Esophagus (tissue), 2 donors: Measurements from ENCODE around the gene CD300LG. TPM values are rescaled to one million over a fixed set of nuclear protein-coding genes. Genes with fewer than 3 reads are reported as not detected.
"Not testable (repeated sequence)": the region's sequence is repeated elsewhere in the genome, so short reads cannot be mapped to it uniquely, and the experiment has no call there.

Experiments
- H3K27ac ChIP-seq, 2 donors: one replicate each; pipeline ENCODE4 v1.5.1; 2013; ENCODE audit warnings: low read depth in 2 of 2, mild to moderate bottlenecking in 2 of 2, inconsistent platforms in 1 of 2, low read length in 1 of 2, moderate library complexity in 1 of 2
- H3K27me3 ChIP-seq, 2 donors: one replicate each; pipeline ENCODE4 v1.6.1; 2013; ENCODE audit warnings: low read length in 2 of 2, control low read depth in 1 of 2, mild to moderate bottlenecking in 1 of 2; ENCODE audit not compliant: insufficient read depth in 2 of 2, control insufficient read depth in 1 of 2
- H3K36me3 ChIP-seq, 2 donors: one replicate each; pipeline ENCODE4 v1.6.1; 2013; ENCODE audit warnings: low read length in 1 of 2; ENCODE audit not compliant: control insufficient read depth in 2 of 2, insufficient read depth in 2 of 2
- H3K4me1 ChIP-seq, 2 donors: one replicate each; pipeline ENCODE4 v1.6.1; 2013; ENCODE audit warnings: low read length in 1 of 2; ENCODE audit not compliant: control insufficient read depth in 2 of 2, insufficient read depth in 2 of 2
- H3K4me3 ChIP-seq, 2 donors: one replicate each; pipeline ENCODE4 v1.5.1; 2013; ENCODE audit warnings: low read length in 2 of 2, mild to moderate bottlenecking in 2 of 2, low read depth in 1 of 2, moderate library complexity in 1 of 2
- H3K9me3 ChIP-seq, 2 donors: one replicate each; pipeline ENCODE4 v1.6.1; 2013; ENCODE audit warnings: mild to moderate bottlenecking in 2 of 2, low read depth in 1 of 2, low read length in 1 of 2, moderate library complexity in 1 of 2; ENCODE audit not compliant: control insufficient read depth in 2 of 2, insufficient read depth in 1 of 2
- WGBS, 2 donors: extraction: QIAGEN DNeasy Blood & Tissue Kit; methylation state at CpG; one replicate each; pipeline ENCODE4 v1.1.7; 2013; 5-methylcytosine and 5-hydroxymethylcytosine counted together
- polyA plus RNA-seq, 2 donors: library from polyadenylated mRNA; stranded (reverse); fragments of 200-250 nt; gene quantifications; one replicate each; pipeline ENCODE4 v1.2.3, GENCODE V29; 2013
- donor health status: healthy with polysubstance abuse.
- donor health status: Bipolar disorder and iron deficiency.

Gene CD300LG
- polyA plus RNA-seq, 2 donors, result 0.47 to 0.48 TPM

- Histone ChIP-seq H3K4me3 (peak within 1 kb of the TSS; percentile 56 to 61), H3K27me3 (no peaks in the 10 kb centered on the region), H3K9me3 (no peaks in the 10 kb centered on the region), H3K27ac (peak within 1 kb of the TSS; percentile 18 to 27), H3K4me1 (peaks cover 0 to 5% of the 10 kb centered on the region in 2 donors), H3K36me3 (peaks cover 3 to 9% of the 10 kb centered on the region in 2 donors)
- WGBS, 2 donors, result 2% methylated on average over 38 to 86 of the region's 87 CpGs
These were observed 13.8 kb upstream of the CD300LG start, which contains the start of gene MPP3 for GRCh38 chr17:43832976-43833829. TSS of gene MPP3 (minus strand) at chr17:43833146. CDS start at chr17:43831906, 1,240 bp downstream.

- Histone ChIP-seq H3K27me3 (no peaks in the 10 kb centered on the region), H3K36me3 (peaks cover 3 to 7% of the 10 kb centered on the region in 2 donors), H3K4me1 (peaks cover 0 to 5% of the 10 kb centered on the region in 2 donors), H3K4me3 (no peak overlapping the region), H3K27ac (no peak overlapping the region), H3K9me3 (no peaks in the 10 kb centered on the region)
- WGBS, 2 donors, result 57 to 73% methylated on average over 2 of the region's 2 CpGs
These were observed 12.9 kb upstream of the CD300LG start for GRCh38 chr17:43834106-43834505.

- peak overlapping the region; percentile 1 to 22 for H3K27ac ChIP-seq
- 26 to 36% methylated on average over 7 of the region's 7 CpGs for WGBS, 2 donors
These were observed 7.3 kb upstream of the CD300LG start for GRCh38 chr17:43839670-43840108.

GRCh38 chr17:43840814-43841213 lies 6.2 kb upstream of the CD300LG start:
- H3K9me3 ChIP-seq, result no peaks in the 10 kb centered on the region
- H3K4me3 ChIP-seq, result no peak overlapping the region
- 51 to 61% methylated on average over 4 of the region's 4 CpGs for WGBS, 2 donors
- H3K27ac ChIP-seq, result no peak overlapping the region
- peaks cover 2 to 4% of the 10 kb centered on the region in 2 donors for H3K4me1 ChIP-seq
- H3K36me3 ChIP-seq, result no peaks in the 10 kb centered on the region
- H3K27me3 ChIP-seq, result no peaks in the 10 kb centered on the region

More at GRCh38 chr17:43839670-43840108, 7.3 kb upstream of the CD300LG start:
- H3K36me3 ChIP-seq, result no peaks in the 10 kb centered on the region
- peaks cover 2 to 4% of the 10 kb centered on the region in 2 donors for H3K4me1 ChIP-seq
- no peaks in the 10 kb centered on the region for H3K9me3 ChIP-seq
- no peaks in the 10 kb centered on the region for H3K27me3 ChIP-seq
- no peak overlapping the region for H3K4me3 ChIP-seq

DNA sequence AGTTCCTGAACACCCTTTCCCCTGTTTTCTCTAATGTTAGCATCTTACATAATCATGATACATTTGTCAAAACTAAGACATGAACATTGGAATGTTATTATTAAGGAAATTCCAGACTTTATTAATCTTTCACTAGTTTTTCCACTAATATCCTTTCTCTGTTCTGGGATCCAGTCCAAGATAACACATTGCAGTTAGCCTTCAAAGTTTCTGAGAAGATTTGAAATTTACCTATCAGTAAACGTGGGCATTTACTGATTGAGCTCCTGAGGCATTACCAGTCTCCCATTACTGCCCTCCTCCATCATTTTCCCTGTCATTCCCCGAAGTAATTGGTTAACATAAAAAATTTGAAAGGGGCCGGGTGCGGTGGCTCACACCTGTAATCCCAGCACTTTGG lies 5.7 kb upstream of the CD300LG start:
- Histone ChIP-seq H3K4me1 (peaks cover 2 to 4% of the 10 kb centered on the region in 2 donors), H3K4me3 (no peak overlapping the region), H3K9me3 (no peaks in the 10 kb centered on the region), H3K27me3 (no peaks in the 10 kb centered on the region), H3K36me3 (no peaks in the 10 kb centered on the region), H3K27ac (no peak overlapping the region)
- 49 to 64% methylated on average over 4 of the region's 4 CpGs for WGBS, 2 donors

DNA sequence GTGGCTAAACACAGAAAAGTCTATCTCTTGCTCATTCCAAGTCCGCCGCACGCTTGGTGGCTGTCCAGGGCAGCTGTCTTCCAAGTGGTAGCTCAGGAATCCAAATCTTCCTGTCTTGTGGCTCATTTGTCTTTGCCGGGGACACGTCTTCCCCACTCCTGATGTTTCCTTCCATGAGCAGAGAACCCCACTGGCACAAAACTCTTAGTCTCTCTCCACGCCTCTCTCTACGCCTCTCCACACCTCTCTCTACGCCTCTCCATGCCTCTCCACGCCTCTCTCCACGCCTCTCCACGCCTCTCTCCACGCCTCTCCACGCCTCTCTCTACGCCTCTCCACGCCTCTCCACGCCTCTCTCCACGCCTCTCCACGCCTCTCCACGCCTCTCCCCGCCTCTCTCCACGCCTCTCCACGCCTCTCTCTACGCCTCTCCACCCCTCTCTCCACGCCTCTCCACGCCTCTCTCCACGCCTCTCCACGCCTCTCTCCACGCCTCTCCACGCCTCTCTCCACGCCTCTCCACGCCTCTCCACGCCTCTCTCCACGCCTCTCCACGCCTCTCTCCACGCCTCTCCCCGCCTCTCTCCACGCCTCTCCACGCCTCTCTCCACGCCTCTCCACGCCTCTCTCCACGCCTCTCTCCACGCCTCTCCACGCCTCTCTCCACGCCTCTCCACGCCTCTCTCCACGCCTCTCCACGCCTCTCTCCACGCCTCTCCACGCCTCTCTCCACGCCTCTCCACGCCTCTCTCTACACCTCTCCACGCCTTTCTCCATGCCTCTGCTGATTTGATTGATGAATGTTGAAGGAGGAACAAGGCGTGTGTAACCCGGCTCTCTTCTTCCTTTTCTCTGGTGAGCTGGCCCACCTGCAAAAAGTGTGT lies 4.6 kb upstream of the CD300LG start:
- WGBS, 2 donors, result 77 to 82% methylated on average over 42 to 54 of the region's 54 CpGs
- not testable (repeated sequence) for H3K4me1 ChIP-seq, H3K9me3 ChIP-seq, H3K36me3 ChIP-seq, H3K4me3 ChIP-seq, H3K27me3 ChIP-seq, H3K27ac ChIP-seq

GRCh38 chr17:43842975-43843325 lies 4.0 kb upstream of the CD300LG start:
- WGBS, 2 donors, result 65 to 72% methylated on average over 7 of the region's 7 CpGs
- Histone ChIP-seq H3K9me3 (no peaks in the 10 kb centered on the region), H3K4me1 (peaks cover 2 to 4% of the 10 kb centered on the region in 2 donors), H3K36me3 (no peaks in the 10 kb centered on the region), H3K4me3 (no peak overlapping the region), H3K27ac (no peak overlapping the region), H3K27me3 (no peaks in the 10 kb centered on the region)

DNA sequence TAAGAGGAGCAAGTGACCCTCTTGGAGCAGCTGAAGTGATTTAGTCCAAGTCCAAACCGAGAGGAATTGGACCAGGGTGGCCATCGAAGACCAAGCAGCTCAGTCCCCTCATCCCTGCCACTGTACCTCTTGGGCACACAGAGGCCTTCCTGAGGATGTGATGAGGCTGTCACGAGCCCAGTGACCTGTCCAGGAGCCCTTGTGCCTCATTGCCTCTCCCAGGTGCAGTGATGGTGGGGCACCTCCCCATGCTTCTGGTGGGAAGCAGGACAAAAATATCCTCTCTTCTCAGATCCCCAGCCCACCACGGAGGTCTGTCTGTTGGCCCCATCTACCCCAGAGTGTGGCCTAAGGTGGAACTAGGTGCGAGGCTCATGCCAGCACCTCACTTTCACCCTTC lies 2.7 kb upstream of the CD300LG start:
- Histone ChIP-seq H3K9me3 (no peaks in the 10 kb centered on the region), H3K4me1 (peaks cover 2 to 4% of the 10 kb centered on the region in 2 donors), H3K4me3 (no peak overlapping the region), H3K36me3 (no peaks in the 10 kb centered on the region), H3K27ac (no peak overlapping the region), H3K27me3 (no peaks in the 10 kb centered on the region)
- WGBS, 2 donors, result 82 to 89% methylated on average over 5 of the region's 5 CpGs

DNA sequence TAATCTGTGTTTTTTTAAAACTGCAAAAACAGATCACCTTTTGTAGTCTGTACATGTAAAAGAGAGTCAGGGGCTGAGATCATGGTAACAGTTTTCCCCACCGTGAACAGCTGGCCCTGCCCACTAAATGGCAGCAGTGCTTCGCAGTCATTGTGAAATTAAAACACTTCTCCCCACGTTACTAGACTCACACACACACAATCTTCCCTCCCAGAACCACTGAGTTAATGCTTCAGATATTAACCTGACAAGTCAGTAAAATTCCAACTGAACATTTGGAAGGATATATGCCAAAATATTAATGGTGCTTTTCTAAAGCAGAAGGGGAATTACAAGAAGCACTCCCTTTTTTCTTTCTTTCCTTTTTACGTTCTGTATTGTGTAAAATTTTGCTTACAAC lies 1.2 kb upstream of the CD300LG start:
- Histone ChIP-seq H3K9me3 (no peaks in the 10 kb centered on the region), H3K4me3 (no peak overlapping the region), H3K27ac (no peak overlapping the region), H3K36me3 (no peaks in the 10 kb centered on the region), H3K4me1 (peaks cover 0 to 2% of the 10 kb centered on the region in 2 donors), H3K27me3 (no peaks in the 10 kb centered on the region)
- 57 to 60% methylated on average over 4 of the region's 4 CpGs for WGBS, 2 donors
